ENCODE results near the gene HMCES.
"Not testable (repeated sequence)": the region's sequence is repeated elsewhere in the genome, so short reads cannot be mapped to it uniquely, and the experiment has no call there.

The HMCES gene

GRCh38 chr3:129259612-129260477, 18.8 kb upstream of the HMCES start:
- no peak for DNase-seq (ENCODE audit: low read depth in 2 of 2)

DNA sequence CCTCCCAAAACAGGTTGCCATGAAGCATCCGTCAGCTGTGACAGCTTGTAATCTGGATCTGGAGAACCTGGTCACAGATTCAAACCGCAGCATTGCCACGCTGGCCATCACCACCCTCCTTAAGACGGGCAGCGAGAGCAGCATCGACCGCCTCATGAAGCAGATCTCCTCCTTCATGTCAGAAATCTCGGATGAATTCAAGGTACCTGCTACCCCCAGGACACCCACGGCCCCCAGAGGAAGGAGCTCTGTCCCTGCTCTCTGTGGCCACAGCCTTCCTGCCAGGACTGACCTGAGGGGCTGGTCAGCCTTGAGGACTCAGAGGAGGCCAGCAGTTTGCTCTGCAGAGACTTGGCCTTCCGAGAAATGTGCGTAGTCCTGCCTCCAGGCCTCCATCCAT, 18.1 kb upstream of the HMCES start:
- no peak for DNase-seq (ENCODE audit: low read depth in 2 of 2)

GRCh38 chr3:129261894-129262293, 16.8 kb upstream of the HMCES start:
- no peak for DNase-seq (ENCODE audit: low read depth in 2 of 2)

- DNase-seq (ENCODE audit: low read depth in 2 of 2) = no peak
Measured at GRCh38 chr3:129263161-129263910, 15.3 kb upstream of the HMCES start.

DNA sequence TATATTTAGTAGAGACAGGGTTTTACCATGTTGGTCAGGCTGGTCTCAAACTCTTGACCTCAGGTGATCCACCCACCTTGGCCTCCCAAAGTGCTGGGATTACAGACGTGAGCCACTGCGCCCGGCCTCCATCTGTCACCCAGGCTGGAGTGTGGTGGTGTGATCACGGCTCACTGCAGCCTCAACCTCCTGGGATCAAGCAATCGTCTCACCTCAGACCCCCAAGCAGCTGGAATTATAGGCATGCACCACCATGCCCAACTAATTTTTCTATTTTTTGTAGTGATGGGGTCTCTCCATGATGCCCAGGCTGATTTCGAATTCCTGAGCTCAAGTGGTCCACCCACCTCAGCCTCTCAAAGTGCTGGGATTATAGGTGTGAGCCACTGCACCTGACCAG, 13.7 kb upstream of the HMCES start:
- DNase-seq (ENCODE audit: low read depth in 2 of 2) = not testable (repeated sequence)

GRCh38 chr3:129266651-129267050, 12.0 kb upstream of the HMCES start:
- no peak for DNase-seq (ENCODE audit: low read depth in 2 of 2)

DNA sequence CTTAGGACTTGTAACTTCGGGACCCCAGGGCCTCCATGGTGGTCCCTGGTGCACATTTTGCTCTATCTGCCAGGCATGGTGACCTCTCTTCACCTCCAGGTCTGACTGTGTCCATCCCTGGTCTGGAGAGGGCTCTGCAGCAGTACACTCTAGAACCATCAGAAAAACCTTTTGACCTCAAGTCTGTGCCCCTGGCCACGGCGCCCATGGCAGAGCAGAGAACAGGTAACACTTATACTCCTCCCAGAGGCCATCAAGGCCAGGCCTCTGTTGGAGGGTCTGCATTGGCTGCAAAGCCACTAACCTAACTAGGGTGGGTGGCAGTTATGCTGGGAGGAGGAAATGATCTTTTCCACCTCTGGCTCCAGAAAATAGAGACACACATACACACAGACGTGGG, 10.3 kb upstream of the HMCES start:
- no peak for DNase-seq (ENCODE audit: low read depth in 2 of 2)

DNA sequence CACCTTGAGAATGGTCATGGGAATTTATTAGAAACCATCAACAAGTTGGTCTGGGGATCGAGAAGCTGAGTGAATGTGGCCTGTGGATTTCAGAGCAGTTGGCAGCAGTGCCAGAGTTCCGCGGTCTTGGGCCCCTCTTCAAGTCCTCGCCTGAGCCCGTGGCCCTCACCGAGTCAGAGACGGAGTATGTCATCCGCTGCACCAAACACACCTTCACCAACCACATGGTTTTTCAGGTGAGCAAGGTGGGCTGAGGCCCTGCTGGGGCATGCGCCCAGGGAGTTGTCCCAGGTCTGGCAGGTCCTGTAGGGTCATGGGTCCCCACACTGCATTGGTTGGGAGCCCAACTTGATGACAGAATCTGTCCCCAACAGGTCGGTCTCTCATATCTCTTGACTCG, 7.0 kb upstream of the HMCES start:
- DNase-seq (ENCODE audit: low read depth in 2 of 2) = no peak

DNA sequence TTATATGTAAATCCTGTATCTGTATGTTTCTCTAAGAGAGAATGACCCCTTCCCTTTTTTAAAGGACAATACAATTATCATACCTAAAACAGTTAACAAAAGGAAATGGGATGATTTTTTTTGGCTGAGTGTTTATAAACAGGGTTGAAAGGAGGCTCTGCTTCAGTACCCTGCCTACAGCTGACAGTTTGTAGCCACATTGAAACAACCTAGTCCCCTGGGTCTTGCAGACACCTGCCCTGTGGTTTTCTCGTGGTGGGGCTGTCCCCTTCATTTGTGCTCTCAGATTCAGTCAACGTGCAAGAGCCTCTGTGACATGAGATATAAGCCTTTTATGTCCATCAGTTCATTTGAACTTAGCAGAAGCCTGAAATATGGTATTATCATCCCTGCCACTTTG, 2.3 kb upstream of the HMCES start:
- DNase-seq (ENCODE audit: low read depth in 2 of 2) = no peak

DNA sequence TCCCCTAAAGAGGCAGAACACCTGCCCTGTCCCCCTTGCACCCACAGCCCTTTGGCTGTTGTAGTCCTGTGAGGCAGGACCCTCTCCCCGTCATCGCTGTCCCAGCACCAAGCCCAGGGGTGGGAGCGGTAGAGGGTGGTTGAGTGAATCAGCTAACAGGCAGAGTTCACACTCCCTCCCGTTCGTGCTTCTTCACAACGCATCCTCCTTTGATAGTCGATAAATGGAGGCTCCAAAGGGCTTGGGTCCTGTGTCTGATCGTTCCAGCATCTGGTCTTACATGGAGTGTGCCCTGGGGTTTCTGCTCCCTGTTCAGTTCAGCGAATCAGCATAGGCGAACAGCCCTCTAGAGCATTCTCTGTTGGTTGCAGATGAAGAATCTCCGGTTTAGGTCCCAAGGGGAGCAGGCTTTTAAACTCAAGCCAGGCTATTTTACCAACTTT, 820 bp upstream of the HMCES start:
- DNase-seq (ENCODE audit: low read depth in 2 of 2) = no peak

- DNase-seq (ENCODE audit: low read depth in 2 of 2) = peak in 1 of 2 donors; percentile 20
Measured at GRCh38 chr3:129278966-129279906, 566 bp downstream of the HMCES start.

GRCh38 chr3:129280183-129280582, 1.5 kb downstream of the HMCES start:
- no peak for DNase-seq (ENCODE audit: low read depth in 2 of 2)

- DNase-seq (ENCODE audit: low read depth in 2 of 2) = no peak
Measured at GRCh38 chr3:129281726-129282125, 3.1 kb downstream of the HMCES start.

GRCh38 chr3:129282727-129283327, 4.2 kb downstream of the HMCES start:
- DNase-seq (ENCODE audit: low read depth in 2 of 2) = no peak

DNA sequence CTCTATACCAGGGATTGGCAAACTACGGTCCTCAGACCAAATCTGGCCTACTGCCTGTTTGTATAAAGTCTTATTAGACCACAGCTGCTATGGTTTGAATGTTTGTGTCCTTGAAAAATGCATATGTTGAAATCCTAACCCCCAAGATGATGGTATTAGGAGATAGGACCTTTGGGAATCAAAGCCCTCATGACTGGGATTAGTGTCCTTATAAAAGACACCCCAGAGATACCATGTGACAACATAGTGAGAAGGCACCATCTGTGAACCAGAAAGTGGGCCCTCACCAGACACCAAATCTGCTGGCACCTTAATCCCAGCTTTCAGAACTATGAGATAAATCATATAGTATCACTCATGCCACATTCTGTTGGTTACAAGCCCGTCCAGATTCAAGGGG, 7.4 kb downstream of the HMCES start:
- DNase-seq (ENCODE audit: low read depth in 2 of 2) = no peak

DNA sequence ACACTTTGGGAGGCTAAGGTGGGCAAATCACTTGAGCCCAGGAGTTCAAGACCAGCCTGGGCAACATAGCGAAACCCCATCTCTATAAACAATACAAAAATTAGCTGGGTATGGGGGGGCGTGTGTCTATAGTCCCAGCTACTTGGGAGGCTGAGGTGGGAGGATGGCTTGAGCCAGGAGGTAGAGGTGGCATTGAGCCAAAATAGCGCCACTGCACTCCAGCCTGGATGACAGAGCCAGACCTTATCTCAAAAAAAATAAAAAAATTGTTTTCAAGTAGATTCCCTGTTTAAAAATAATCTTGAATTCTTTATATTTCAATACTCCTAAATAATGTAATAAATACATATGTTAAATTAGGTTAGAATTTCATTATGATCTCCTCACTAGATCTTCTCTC, 9.8 kb downstream of the HMCES start:
- no peak for DNase-seq (ENCODE audit: low read depth in 2 of 2)

DNA sequence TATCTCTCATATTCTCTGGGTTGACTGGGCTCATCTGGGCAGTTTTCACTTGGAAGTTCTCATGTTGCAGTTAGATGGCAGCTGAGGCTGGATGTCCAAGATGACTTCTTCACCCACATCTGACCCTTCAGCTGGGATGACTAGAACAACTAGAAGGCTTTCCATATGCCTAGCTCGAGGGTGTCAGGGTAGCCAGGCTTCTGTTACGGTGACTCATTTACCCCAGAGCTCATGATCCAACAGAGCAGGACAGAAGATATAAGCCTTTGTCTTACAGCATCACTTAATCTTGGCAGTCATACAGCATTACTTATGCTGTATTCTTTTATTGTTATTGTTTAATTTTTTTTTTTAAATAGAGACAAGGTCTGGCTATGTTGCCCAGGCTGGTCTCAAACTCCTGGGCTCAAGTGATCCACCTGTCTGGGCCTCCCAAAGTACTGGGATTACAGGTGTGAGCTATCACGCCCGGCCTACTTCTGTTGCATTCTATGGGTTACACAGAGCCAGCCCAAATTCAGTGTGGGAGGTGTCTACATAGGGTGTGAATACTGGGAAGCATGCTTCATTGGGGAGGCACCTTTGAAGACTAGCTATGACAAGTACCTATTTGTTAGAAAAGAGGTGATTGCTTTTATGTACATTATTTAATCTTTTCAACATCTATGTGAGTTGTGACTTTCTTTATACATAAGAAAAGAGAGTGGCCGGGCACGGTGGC, 10.7 kb downstream of the HMCES start:
- no peak for DNase-seq (ENCODE audit: low read depth in 2 of 2)

DNA sequence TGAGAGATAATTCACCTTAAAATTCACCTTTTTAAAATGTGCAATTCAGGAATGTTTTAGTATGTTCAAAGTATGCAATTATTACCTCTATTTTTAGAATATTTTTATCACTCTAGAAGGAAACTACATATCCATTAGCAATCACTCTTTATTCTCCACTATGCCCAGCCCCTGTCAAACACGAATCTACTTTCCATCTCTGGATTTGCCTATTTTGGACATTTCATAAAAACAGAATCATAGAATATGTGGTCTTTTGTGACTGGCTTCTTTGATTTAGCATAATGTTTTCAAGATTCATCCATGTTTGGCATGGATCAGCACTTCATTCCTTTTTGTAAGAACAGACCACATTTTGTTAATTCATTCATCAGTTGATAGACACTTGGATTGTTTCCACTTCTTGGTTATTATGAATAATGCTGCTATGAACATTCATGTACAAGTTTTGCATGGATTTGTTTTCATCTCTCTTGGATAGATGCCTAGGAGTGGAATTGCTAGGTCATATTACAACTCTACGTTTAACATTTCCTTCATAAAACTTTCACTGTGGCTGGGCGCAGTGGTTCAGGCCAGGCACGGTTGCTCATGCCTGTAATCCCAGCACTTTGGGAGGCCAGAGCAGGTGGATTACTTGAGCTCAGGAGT, 12.7 kb downstream of the HMCES start:
- no peak for DNase-seq (ENCODE audit: low read depth in 2 of 2)

GRCh38 chr3:129295286-129295685, 16.6 kb downstream of the HMCES start:
- no peak for DNase-seq (ENCODE audit: low read depth in 2 of 2)

Data from stimulated activated CD4-positive, alpha-beta T cell treated with anti-CD3 and anti-CD28 coated beads, Interleukin-1b, Interleukin-23, amount 100 ng/mL, for 1 hour (primary cell).